Gastrocnemius medialis (tissue), 4 donors: ENCODE data around the gene NT5C1B.

Experiments used
- CTCF ChIP-seq, 5 experiments: fragments of 450-650 bp in 3 of 5; fragments of 200-600 bp in 2 of 5; sonication (generic) in 2 of 5; IDR thresholded peaks in 4 of 5; conservative IDR thresholded peaks in 1 of 5; 1 replicate in 4 of 5; 2 replicates in 1 of 5; pipeline ENCODE4 v1.5.1; 2016 to 2019; ENCODE audit warnings: antibody characterized with exemption in 5 of 5, mild to moderate bottlenecking in 3 of 5, moderate library complexity in 3 of 5
- POLR2A ChIP-seq, 2 donors: fragments of 450-650 bp; IDR thresholded peaks; one replicate each; pipeline ENCODE4 v1.6.1; 2017; ENCODE audit warnings: antibody characterized with exemption in 2 of 2, mild to moderate bottlenecking in 2 of 2, moderate library complexity in 2 of 2

- TF ChIP-seq POLR2A (IDR thresholded peaks at IDR 0.05), result no peak
- TF ChIP-seq CTCF (IDR thresholded peaks at IDR 0.05 in 4 of 5, conservative IDR thresholded peaks at IDR 0.05 in 1 of 5), result no peak
Observed at GRCh38 chr2:18545384-18545783, 44.0 kb downstream of the NT5C1B start.
